NCI-H2107 treated with DMSO at 0.1 percent for 48 hours (cell line): ENCODE results near the gene TRAIP.
"Not testable (repeated sequence)": the region's sequence is repeated elsewhere in the genome, so short reads cannot be mapped to it uniquely, and the experiment has no call there.

Experiments used
- DNase-seq: peaks from one replicate; lab custom pipeline; 2025; ENCODE audit not compliant: unreplicated experiment; lab: John Stamatoyannopoulos, UW

TRAIP gene

DNA sequence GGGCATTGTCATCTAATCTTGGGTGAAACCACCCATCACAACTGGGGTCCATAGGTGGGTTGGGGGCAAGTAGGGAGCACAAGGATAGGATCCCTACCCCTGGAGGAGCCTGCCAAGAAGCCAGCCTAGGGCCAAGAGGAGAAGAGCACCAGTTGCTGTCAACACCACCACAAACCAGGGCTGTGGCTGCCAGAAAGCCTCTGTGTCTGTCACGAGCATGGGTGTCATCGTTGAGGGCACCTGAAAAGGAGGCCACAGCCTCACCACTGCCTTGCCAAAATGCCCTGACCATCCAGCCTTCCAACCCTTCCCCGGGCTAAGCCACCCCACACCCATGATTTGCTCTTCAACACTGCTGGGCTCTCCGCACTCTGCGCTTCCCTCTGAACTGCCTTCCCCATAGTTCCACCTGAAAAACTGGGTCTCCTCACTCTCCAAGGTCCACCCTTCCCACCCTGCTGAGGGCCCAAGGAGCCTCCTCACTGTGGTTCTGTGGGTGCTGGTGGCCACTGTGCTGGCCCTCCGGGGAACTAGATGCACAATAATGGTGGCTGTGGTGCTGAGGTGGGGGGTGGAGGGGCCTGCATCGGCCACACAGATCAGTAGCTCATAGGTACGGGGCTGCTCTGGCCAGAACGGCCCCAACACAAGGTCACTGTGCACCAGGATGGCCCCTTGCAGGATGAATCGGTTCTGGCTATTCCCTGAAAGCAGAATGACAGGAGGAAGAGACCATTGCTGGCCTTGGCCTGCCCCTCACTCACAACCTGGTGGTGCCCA, 63.8 kb downstream of the TRAIP start:
- no peak for DNase-seq

DNA sequence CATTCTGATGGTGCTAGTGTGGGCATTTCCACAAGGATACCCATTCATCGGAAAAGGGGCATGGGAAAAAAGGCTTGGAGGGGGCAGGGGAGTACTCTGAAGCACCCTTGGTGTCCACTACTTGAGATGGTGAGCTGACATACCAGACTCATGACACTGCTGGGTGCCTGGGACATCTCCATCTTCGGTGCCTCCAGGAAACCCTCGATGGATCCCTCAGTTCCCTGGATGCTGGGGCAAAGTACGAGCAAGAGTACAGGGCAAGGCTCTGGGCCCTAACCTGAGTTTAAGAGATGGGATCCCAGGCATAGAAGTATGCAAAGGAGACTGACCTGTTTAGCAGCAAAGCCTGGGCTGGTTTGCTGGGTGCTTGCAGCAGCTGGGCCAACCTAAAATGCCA, 64.8 kb downstream of the TRAIP start:
- DNase-seq, result no peak

DNA sequence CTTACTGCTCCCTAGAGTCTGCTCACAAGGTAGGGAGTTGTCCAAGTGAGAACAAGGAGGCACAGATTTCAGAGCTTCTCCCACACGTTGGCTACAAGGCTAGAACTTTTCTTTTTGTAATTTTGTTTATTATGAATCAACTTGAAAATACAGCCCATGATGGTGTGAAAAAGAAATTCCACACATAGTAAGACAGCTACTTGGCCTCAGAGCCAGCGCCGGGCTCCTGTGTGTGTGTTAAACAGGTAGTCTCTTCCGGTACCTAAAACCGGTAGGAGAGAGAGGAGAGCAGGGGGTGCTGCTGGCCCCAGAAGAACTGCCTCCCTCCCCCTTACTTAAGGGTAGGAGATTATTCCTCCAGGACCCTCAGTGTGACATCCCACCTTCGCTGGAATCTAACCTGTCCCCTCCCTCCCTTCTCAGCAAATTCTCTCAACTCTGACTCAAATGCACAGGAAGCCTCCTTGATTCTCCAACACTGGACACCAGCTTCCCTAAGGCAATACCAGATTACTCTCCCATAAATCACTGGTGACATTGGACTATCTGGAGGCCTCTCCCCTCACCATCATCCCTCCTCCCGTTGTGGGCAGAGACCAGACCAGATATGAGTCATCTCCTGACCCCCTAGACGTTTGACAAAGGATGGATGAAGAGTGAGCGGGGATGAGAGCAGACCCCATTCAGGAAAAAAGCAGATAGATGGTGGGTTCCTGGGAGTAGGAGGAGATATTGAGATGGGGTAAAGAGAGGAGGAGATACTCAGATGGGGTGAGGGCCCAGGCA, 65.5 kb downstream of the TRAIP start:
- no peak for DNase-seq

DNA sequence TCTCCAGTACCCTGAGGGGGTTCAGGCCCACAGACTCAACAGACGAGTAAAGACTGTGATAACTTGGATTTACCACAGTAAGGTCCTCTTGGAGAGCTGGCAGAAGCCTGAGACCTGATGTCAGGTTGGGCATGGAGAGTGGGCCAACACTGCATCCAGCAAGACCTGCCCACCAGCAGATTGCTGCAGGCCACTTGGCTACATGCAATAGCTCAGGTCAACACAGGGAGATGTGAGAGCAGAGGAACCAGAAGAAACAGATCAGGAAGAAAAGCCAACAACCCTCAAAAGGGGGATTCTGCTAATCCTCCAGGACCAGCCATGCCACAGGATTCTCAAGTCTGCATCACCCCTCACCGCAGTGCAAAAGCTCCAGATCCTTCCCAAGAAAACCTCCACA, 68.3 kb downstream of the TRAIP start:
- DNase-seq, result no peak

DNA sequence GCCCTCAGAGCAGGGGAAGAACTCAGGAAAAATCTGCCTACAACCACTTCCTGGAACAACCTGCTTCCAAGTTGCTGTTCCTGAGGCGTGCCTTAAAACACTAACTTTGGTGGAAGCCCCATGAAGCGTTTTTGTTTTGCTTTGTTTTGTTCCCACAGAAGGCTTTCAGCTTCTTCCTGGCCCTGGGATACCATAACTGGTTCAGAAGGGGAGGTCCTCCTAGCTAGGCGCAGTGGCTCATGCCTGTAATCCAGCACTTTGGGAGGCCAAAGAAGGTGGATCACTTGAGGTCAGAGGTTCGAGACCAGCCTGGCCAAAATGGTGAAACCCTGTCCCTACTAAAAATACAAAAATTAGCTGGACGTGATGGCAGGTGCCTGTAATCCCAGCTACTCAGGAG, 68.8 kb downstream of the TRAIP start:
- DNase-seq, result no peak

DNA sequence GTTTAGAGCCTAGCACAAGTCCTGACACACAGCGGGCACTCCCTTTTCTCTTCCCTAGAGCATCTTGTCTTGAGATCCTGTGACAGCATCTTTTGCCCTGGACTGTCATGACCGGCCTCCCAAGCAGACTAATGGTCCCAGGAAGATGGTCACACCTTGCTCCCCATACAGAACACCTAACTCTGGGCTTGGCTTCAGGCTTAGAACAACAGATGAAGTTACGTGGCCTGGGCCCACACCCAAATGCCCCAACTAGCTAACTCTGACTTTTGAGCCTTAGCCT, 69.2 kb downstream of the TRAIP start:
- DNase-seq, result no peak

DNA sequence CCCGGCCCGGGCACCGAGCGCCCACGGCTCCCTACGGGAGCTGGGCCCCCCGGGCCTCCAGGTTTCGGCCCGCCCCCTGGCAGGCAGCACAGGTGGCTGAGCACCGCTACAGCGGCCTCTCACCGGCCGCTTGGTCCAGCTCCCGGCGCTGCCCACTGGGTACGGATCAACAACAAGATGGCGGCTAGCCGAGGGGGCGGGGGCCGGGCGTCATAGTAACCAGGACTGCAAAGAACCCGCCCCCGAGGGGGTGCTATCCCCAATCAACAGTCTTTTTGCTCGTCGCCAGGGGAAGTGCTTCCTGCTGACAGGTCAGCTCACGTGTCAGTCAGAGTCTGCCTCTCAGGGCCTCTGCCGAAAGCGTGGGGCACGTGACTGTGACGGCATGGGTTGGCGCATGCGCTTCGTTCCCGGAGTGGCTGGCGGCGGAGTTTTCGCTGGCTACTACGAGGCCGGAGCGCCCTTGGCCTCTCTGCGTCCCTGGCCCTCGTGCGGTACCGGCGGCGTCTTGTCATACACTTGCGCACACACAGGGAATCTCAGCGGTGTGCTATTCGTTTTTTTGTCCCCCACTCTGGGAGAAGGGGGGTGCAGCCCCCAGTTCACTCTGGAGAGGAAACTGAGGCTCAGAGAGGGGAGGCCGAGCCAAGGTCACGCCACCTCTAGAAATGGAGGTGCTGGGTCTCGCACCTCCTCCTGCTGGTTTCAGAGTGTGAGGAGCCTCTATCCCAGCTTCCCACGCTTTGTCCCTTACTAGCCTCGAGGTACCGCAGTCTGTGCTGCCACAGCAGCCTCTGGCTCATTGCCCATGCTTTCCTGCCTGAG, 69.8 kb downstream of the TRAIP start, which contains the start of gene IP6K1:
TSS of gene IP6K1 (minus strand) at position 186 of the 825 bp plus-strand sequence. CDS start 38,502 bp downstream, outside the sequence.
- peak; percentile 94 for DNase-seq

DNA sequence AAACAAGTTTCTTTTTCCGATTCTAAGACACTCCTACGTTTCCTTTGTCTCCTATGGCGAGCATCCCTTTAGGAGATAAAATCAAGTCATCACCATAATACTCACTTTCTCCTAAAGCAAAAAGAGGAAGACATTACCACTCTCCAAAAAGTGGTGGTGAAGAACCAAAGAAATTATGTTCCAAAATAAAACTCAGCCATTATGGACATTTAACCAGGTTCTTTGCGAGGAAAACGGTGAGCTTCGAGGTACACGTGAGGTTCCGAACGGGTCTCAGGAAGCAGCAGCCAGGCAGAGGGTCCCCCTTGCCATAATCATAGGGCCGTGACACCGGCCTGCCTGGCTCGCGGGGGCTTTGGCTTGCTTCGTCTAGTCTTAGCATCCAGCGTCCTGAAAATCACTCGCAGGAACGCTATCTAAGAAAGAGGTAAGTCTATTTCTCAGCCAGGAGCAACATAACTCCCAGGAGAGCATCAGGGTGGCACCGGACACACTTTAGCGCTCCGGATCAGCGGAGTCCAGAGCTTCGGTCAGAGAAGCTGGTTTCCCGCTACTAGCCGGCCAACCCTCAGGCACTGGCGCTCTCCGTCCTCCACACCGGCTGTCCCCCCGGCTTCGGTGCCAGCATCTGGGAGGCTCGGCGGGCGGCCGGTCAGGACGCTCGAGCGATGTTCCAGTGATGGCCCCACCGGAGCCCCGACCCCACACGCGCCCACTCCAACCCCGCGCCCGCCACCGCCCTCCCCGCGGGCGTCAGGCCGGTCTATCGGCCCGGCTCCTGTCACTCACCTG, 70.6 kb downstream of the TRAIP start:
- DNase-seq, result no peak

DNA sequence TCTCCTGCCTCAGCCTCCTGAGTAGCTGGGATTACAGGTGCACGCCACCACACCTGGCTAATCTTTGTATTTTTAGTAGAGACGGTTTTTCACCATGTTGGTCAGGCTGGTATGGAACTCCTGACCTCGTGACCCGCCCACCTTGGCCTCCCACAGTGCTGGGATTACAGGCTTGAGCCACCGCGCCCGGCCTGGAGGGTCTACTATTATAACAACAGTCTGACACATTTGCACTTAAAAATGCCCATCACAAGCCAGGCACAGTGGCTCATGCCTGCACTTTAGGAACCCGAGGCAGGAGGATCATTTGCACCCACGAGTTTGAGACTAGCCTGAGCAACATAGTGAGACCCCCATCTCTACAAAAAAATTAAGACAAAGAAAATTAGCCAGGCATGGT, 74.1 kb downstream of the TRAIP start:
- DNase-seq, result not testable (repeated sequence)

DNA sequence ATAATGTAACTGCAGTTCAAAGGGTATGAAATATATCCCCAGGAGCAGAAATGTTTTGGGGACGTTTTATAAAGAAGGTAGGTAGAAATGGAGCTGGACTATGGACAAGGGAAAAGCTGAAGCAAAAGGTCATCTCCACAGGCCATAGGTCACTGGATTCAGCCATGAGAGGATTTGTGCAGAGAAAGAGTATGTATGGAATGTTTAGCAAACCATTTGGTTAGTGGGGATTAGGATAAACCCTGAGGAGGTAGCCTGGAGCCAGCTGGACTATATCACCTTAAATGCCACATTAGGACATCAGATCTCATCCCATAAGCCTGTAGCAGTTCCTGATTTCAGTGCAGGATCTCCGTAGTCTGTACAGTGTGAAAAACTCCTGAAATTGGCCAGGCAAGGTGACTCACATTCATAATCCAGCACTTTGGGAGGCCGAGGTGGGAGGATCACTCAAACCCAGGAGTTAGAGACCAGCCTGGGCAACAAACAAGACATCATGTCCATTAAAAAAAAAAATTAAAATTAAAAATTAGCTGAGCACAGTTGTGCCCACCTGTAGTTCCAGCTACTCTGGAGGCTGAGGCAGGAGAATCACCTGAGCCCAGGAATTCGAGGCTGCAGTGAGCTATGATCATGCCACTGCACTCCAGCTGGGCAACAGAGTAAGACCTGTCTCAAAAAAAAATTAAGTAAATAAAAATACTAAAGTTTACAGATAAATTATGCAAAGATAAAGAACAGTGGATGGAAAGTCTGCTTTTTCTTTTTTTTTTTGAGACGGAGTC, 74.8 kb downstream of the TRAIP start:
- DNase-seq, result no peak

DNA sequence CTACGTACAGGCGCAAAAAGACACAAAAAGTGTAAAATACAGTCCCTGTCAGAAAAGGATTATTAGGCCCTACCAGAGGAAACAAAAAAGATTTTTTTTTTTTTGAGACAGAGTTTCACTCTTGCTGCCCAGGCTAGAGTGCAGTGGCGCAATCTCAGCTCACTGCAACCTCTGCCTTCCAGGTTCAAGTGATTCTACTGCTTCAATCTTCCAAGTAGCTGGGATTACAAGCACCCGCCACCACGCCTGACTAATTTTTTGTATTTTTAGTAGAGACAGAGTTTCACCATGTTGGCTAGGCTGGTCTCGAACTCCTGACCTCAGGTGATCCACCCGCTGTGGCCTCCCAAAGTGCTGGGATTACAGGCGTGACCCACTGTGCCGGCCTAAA, 75.4 kb downstream of the TRAIP start:
- DNase-seq, result not testable (repeated sequence)

DNA sequence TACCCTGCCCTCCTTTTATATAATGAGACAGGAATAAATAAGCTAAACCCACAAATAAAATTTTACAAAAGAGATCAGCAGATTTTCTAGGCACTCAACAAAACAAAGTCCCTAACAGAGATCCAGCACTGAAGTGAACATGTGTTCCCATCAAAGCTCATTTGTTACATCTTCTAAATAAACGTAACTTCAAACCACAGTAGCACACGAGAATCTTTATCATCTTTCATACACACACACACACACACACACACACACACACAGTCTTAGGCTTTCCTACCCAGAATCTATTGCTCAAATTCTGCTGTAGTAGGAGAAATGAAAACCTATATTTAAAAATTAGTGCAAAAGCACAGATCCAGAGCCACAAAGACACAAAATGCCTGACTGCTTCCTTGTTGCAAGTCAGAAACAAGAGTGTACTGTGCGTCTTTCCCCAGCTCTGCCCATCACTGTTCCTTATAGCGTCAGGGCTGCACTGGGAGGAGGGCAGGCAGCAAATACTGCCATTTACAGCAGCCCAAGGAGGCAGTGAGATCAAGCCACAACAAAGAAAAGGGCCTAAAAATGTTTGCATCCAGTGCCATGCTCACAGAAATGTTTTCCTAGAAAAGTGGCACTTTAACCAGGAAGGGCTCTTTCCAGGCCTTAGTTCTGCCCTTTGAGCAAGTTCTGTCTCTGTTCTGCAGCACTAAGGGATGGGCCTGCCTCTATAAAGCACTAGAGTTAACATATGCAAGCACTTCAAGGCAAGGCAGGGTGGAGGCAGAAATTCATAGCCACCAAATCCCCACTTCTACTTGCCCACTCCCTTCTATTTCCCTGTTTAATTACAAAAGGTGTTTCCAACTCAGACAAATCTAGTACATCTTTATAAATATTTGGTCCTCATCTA, 76.0 kb downstream of the TRAIP start:
- no peak for DNase-seq

DNA sequence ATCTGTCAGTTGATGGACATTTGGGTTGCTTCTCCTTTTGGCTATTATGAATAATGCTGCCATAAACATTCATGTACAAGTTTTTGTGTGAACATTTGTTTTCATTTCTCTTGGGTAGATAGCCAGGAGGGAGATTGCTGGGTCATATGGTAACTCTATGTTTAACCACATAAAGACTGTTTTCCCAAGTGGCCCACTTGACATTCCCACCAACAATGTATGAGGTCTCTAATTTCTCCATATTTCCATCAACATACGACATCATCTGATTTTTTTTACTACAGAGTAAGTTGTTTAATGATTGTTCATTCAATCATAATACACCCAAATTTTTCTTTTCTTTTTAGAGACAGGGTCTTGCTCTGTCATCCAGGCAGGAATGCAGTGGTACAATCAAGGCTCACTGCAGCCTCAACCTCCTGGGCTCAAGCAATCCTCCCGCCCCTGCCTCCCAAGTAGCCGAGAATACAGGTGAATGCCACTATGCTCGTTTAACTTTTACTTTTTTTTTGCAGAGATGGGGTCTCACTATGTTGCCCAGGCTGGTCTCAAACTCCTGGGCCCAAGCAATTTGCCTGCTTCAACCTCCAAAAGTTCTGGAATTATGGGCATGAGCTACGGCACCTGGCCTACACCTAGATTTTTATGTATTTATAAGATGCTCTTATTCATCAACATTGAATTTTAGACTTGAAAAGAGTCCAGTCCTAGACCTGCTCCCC, 76.8 kb downstream of the TRAIP start:
- DNase-seq, result no peak
